ENCODE data around the gene ACSBG1. TPM values are rescaled to one million over a fixed set of nuclear protein-coding genes. Genes with fewer than 3 reads are reported as not detected.

Gene ACSBG1
- total and polyA plus RNA-seq, 4 donors, result 0.47 to 7.9 (median 2.5) TPM

DNA sequence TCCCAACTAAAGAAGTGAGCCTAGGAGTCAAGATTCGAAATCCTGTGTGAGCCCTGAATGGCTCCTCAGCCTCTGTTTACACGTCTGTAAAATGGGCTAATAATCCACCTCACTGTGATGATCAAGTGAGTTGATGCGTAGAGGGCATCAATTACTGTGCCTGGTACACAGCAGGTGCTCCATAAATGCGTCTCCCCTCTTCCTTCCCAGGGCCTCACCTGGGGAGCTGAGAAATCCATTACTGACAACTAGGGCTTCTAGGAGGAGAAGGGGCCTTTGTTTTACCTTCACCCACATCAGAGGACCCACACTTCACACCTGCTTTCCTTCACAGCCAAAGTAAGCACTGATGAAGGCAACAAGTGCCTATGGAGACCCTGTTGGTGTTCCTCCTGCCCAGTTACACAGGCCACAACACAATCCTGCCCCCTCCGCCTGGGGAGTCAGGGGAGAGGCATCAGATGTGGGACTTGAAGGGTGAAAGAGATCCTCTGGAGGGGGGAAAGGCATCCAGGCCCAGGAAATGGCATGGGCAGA, 104.5 kb downstream of the ACSBG1 start:
- Histone ChIP-seq H3K9me3 (ENCODE audit: control insufficient read depth in 4 of 4, insufficient read depth in 3 of 4, low read length in 3 of 4) (peaks cover 0 to 3% (median 0%) of the 10 kb centered on the region in 4 donors), H3K36me3 (ENCODE audit: control insufficient read depth in 4 of 4, insufficient read depth in 4 of 4, low read length in 4 of 4) (no peaks in the 10 kb centered on the region), H3K4me1 (ENCODE audit: control insufficient read depth in 5 of 5, insufficient read depth in 5 of 5, low read length in 5 of 5) (peaks cover 0 to 11% (median 5%) of the 10 kb centered on the region in 5 donors), H3K4me3 (no peak overlapping the region), H3K27ac (ENCODE audit: low read depth in 1 of 2, low read length in 1 of 2) (no peak overlapping the region), H3K9ac (ENCODE audit: insufficient read depth in 1 of 2, low read length in 2 of 2) (no peak overlapping the region), H3K27me3 (ENCODE audit: control insufficient read depth in 3 of 3, insufficient read depth in 3 of 3, low read length in 2 of 3) (no peaks in the 10 kb centered on the region)
- peak in 1 of 3 donors; percentile 3 for DNase-seq
- TF ChIP-seq, protein P1, sequence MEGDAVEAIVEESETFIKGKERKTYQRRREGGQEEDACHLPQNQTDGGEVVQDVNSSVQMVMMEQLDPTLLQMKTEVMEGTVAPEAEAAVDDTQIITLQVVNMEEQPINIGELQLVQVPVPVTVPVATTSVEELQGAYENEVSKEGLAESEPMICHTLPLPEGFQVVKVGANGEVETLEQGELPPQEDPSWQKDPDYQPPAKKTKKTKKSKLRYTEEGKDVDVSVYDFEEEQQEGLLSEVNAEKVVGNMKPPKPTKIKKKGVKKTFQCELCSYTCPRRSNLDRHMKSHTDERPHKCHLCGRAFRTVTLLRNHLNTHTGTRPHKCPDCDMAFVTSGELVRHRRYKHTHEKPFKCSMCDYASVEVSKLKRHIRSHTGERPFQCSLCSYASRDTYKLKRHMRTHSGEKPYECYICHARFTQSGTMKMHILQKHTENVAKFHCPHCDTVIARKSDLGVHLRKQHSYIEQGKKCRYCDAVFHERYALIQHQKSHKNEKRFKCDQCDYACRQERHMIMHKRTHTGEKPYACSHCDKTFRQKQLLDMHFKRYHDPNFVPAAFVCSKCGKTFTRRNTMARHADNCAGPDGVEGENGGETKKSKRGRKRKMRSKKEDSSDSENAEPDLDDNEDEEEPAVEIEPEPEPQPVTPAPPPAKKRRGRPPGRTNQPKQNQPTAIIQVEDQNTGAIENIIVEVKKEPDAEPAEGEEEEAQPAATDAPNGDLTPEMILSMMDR (IDR thresholded peaks at IDR 0.05; ENCODE audit: control extremely low read depth, extremely low read depth), result no peak
- no peak for ATAC-seq (ENCODE audit: insufficient read depth, low FRiP score)
- 91 to 96% methylated on average over 5 of the region's 5 CpGs for WGBS, 2 donors

DNA sequence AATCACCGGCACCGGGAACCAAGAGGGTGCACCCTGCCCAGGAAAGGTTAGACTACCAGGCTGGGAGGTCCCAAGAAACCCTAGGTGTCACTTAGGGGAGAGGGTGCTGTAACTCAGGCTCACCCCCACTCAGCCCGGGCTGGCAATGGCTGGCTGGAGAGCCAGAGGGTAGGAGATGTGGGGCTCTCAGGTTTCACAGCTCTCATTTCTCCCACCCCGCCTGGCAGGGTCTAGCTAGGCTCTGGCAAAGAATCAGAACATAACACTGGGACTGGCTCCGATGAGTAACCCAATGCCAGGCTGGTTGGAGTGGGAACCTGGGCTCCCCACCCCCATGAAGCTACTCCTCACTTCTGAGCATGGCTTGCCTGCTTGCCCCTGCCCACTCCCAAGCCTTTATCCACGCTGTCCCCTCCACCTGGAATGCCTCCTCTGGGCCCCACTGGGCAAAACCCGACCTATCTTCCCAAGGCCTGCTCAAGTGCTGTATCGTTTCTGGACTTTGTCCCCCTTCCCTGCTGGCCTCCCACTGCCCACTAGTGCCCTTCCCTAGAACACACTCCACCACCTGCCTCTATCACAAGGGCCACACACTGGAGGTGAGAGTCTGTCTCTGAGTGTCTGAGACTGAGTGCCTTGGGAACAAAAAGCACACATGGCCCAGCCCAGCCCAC, 105.2 kb downstream of the ACSBG1 start:
- ATAC-seq (ENCODE audit: insufficient read depth, low FRiP score) (no peak), DNase-seq (peak; percentile 10 to 31 (median 26))
- H3K4me3 ChIP-seq, result no peak overlapping the region
- H3K27me3 ChIP-seq (ENCODE audit: control insufficient read depth in 3 of 3, insufficient read depth in 3 of 3, low read length in 2 of 3), result no peaks in the 10 kb centered on the region
- TF ChIP-seq, protein P1 (IDR thresholded peaks at IDR 0.05; ENCODE audit: control extremely low read depth, extremely low read depth), result no peak
- H3K9me3 ChIP-seq (ENCODE audit: control insufficient read depth in 4 of 4, insufficient read depth in 3 of 4, low read length in 3 of 4), result peaks cover 0 to 3% (median 0%) of the 10 kb centered on the region in 4 donors
- H3K9ac ChIP-seq (ENCODE audit: insufficient read depth in 1 of 2, low read length in 2 of 2), result no peak overlapping the region
- H3K36me3 ChIP-seq (ENCODE audit: control insufficient read depth in 4 of 4, insufficient read depth in 4 of 4, low read length in 4 of 4), result no peaks in the 10 kb centered on the region
- no peak overlapping the region for H3K27ac ChIP-seq (ENCODE audit: low read depth in 1 of 2, low read length in 1 of 2)
- WGBS, 2 donors, result 81 to 83% methylated on average over 8 of the region's 8 CpGs
- H3K4me1 ChIP-seq (ENCODE audit: control insufficient read depth in 5 of 5, insufficient read depth in 5 of 5, low read length in 5 of 5), result peaks cover 0 to 11% (median 5%) of the 10 kb centered on the region in 5 donors

DNA sequence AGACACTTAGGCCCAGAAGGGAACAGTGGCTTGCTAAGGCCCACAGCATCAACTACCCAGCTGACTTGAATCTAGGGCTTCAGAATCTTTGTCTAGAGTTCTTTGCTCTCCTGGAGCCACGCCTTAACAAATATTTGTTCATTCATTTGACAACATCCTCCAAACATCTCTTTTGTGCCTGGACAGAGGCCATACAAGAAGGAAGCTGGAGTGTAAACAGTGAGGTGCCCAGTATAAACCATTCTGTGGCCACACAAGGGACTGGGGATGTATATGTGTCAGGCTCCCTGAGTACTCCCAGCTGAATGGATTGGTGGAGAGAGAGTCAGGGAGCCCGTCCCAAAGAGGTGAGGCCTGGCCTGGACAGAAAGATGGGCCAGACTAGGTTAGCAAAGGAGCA, 106.5 kb downstream of the ACSBG1 start:
- TF ChIP-seq, protein P1 (IDR thresholded peaks at IDR 0.05; ENCODE audit: control extremely low read depth, extremely low read depth), result no peak
- H3K4me3 ChIP-seq, result no peak overlapping the region
- no peaks in the 10 kb centered on the region for H3K36me3 ChIP-seq (ENCODE audit: control insufficient read depth in 4 of 4, insufficient read depth in 4 of 4, low read length in 4 of 4)
- peaks cover 0 to 11% (median 5%) of the 10 kb centered on the region in 5 donors for H3K4me1 ChIP-seq (ENCODE audit: control insufficient read depth in 5 of 5, insufficient read depth in 5 of 5, low read length in 5 of 5)
- H3K27me3 ChIP-seq (ENCODE audit: control insufficient read depth in 3 of 3, insufficient read depth in 3 of 3, low read length in 2 of 3), result no peaks in the 10 kb centered on the region
- DNase-seq (no peak), ATAC-seq (ENCODE audit: insufficient read depth, low FRiP score) (no peak)
- H3K9ac ChIP-seq (ENCODE audit: insufficient read depth in 1 of 2, low read length in 2 of 2), result no peak overlapping the region
- no peak overlapping the region for H3K27ac ChIP-seq (ENCODE audit: low read depth in 1 of 2, low read length in 1 of 2)
- WGBS, 2 donors, result 58 to 65% methylated on average over 2 of the region's 2 CpGs
- peaks cover 0 to 3% (median 0%) of the 10 kb centered on the region in 4 donors for H3K9me3 ChIP-seq (ENCODE audit: control insufficient read depth in 4 of 4, insufficient read depth in 3 of 4, low read length in 3 of 4)

Measured in lung (tissue), 12 donors.